HepG2 (cell line): ENCODE data around the gene AFF2. TPM values are rescaled to one million over a fixed set of nuclear protein-coding genes. Genes with fewer than 3 reads are reported as not detected.

Source experiments
- ATAC-seq: fragments of 200-7000 bp; cut with Tn5 transposase; 3 replicates; pipeline ENCODE4 v1.9.1; 2020; ENCODE audit warnings: mild to moderate bottlenecking, moderate library complexity
- BruUV-seq: library from RNA; stranded (reverse); fragments of 400-500 nt; replicated peaks from 2 replicates; lab custom pipeline; 2021; lab: Mats Ljungman, UMichigan
- CTCF ChIA-PET: fragments of 300-600 bp; formaldehyde crosslinking; extraction: SDS; loops from one replicate; lab custom pipeline; 2021; ENCODE audit warnings: low total read pairs, inconsistent platforms, low intra/inter-chr PET ratio; lab: Yijun Ruan, JAX
- POLR2A ChIA-PET: fragments of 350-600 bp; sonication (Branson Sonifier 250); formaldehyde crosslinking; loops from one replicate; lab custom pipeline; 2020; ENCODE audit warnings: antibody characterized with exemption, inconsistent platforms; lab: Yijun Ruan, JAX
- DNase-seq: peaks from one replicate; pipeline ENCODE4 v3.0.0-alpha.2; 2015; ENCODE audit warnings: low spot score
- FAIRE-seq: peaks from 3 replicates; lab custom pipeline; 2011; peaks lifted over from hg19 to GRCh38; lab: Jason Lieb, UNC
- H2AFZ ChIP-seq: one replicate; pipeline ENCODE4 v1.6.1; 2011; ENCODE audit warnings: low read length, inconsistent platforms
- H3K27ac ChIP-seq: fragments of 300-600 bp; 3 replicates; pipeline ENCODE4 v1.8.0; 2011; ENCODE audit warnings: mixed run types, mild to moderate bottlenecking, mixed read lengths, low read length, inconsistent platforms; ENCODE audit not compliant: insufficient read depth; ENCODE audit errors: extremely low read length
- H3K27me3 ChIP-seq, 2 experiments: fragments of 200-600 bp in 1 of 2; 2 replicates in 1 of 2; 3 replicates in 1 of 2; pipeline versions ENCODE4 v1.6.0 to v1.8.0; 2011; ENCODE audit warnings: low read length in 2 of 2, mild to moderate bottlenecking in 2 of 2, moderate library complexity in 2 of 2, inconsistent platforms in 1 of 2; ENCODE audit not compliant: insufficient read depth in 2 of 2, control insufficient read depth in 1 of 2
- H3K36me3 ChIP-seq, 2 experiments: fragments of 200-600 bp in 1 of 2; replicated peaks in 1 of 2; 2 replicates in 1 of 2; 3 replicates in 1 of 2; pipeline versions ENCODE4 v1.5.1 to v1.8.0; 2011; ENCODE audit warnings: low read length in 2 of 2, inconsistent platforms in 1 of 2; ENCODE audit not compliant: insufficient read depth in 2 of 2, control insufficient read depth in 1 of 2
- H3K4me1 ChIP-seq: 2 replicates; pipeline ENCODE4 v1.5.1; 2012; ENCODE audit warnings: low read length, inconsistent platforms; ENCODE audit not compliant: insufficient read depth
- H3K4me2 ChIP-seq: 2 replicates; pipeline ENCODE4 v1.6.0; 2011; ENCODE audit warnings: low read depth, low read length, inconsistent platforms
- H3K4me3 ChIP-seq, 3 experiments: fragments of 200-600 bp in 1 of 3; sonication (generic), shearing (Covaris generic) in 1 of 3; replicated peaks in 1 of 3; 2 replicates each; pipeline ENCODE4 v1.5.1; 2011 to 2016; ENCODE audit warnings: low read length in 3 of 3, inconsistent platforms in 2 of 3, low read depth in 2 of 3, mild to moderate bottlenecking in 2 of 3, control low read depth in 1 of 3, mixed read lengths in 1 of 3; ENCODE audit not compliant: insufficient read depth in 1 of 3
- H3K79me2 ChIP-seq: one replicate; pipeline ENCODE4 v1.6.1; 2011; ENCODE audit warnings: low read length, inconsistent platforms; ENCODE audit not compliant: insufficient read depth
- H3K9ac ChIP-seq: 2 replicates; pipeline ENCODE4 v1.6.0; 2011; ENCODE audit warnings: mild to moderate bottlenecking, low read depth, low read length, inconsistent platforms; ENCODE audit not compliant: insufficient read depth
- H3K9me3 ChIP-seq: 2 replicates; pipeline ENCODE4 v1.5.1; 2012; ENCODE audit warnings: mild to moderate bottlenecking, low read length
- H4K20me1 ChIP-seq: 2 replicates; pipeline ENCODE4 v1.6.0; 2011; ENCODE audit warnings: inconsistent platforms, mild to moderate bottlenecking, low read length, moderate library complexity; ENCODE audit not compliant: insufficient read depth
- CHD4 ChIP-seq: fragments of 200-600 bp; sonication (generic); IDR thresholded peaks from 2 replicates; pipeline ENCODE4 v1.7.0; 2017; ENCODE audit warnings: mild to moderate bottlenecking, low read length, borderline replicate concordance
- HNRNPK ChIP-seq: fragments of 200-400 bp; formaldehyde crosslinking; IDR thresholded peaks from 2 replicates; pipeline ENCODE4 v1.6.1; 2018; ENCODE audit warnings: low read length, low read depth, moderate library complexity, mild to moderate bottlenecking; ENCODE audit not compliant: poor library complexity, severe bottlenecking
- IKZF1 ChIP-seq: fragments of 450-650 bp; IDR thresholded peaks from 2 replicates; pipeline ENCODE4 v1.7.1; 2016
- LCORL ChIP-seq, 2 experiments: fragments of 450-650 bp in 1 of 2; sonication (generic) in 1 of 2; formaldehyde crosslinking in 1 of 2; IDR thresholded peaks; 2 replicates each; pipeline versions ENCODE4 v1.5.0 to v1.6.1; 2017 to 2020; ENCODE audit warnings: antibody characterized with exemption in 1 of 2, missing genetic modification reagents in 1 of 2
- RBM22 ChIP-seq: fragments of 200-400 bp; formaldehyde crosslinking; optimal IDR thresholded peaks from 2 replicates; pipeline ENCODE3; 2017; ENCODE audit warnings: mild to moderate bottlenecking, low read length, moderate library complexity
- SNAI1 ChIP-seq: sonication (generic); formaldehyde crosslinking; IDR thresholded peaks from 2 replicates; pipeline ENCODE4 v1.5.0; 2020; ENCODE audit warnings: mild to moderate bottlenecking, missing genetic modification reagents, borderline replicate concordance
- SRSF9 ChIP-seq: fragments of 200-400 bp; formaldehyde crosslinking; IDR thresholded peaks from 2 replicates; pipeline ENCODE4 v1.6.1; 2018; ENCODE audit warnings: borderline replicate concordance, mild to moderate bottlenecking, low read depth, low read length; ENCODE audit not compliant: insufficient read depth, poor library complexity, severe bottlenecking
- ZNF598 ChIP-seq: sonication (generic); formaldehyde crosslinking; IDR thresholded peaks from 2 replicates; pipeline ENCODE4 v1.5.1; 2020; ENCODE audit warnings: mild to moderate bottlenecking, missing genetic modification reagents, borderline replicate concordance
- ZNF672 ChIP-seq: sonication (generic); formaldehyde crosslinking; IDR thresholded peaks from 2 replicates; pipeline ENCODE4 v1.8.1; 2022; ENCODE audit warnings: missing genetic modification reagents
- ZSCAN20 ChIP-seq: sonication (generic); formaldehyde crosslinking; IDR thresholded peaks from 2 replicates; pipeline ENCODE4 v1.4.0; 2020; ENCODE audit warnings: missing genetic modification reagents, mild to moderate bottlenecking, borderline replicate concordance
- WGBS: methylation state at CpG from one replicate; pipeline ENCODE4 v1.1.6; 2017; ENCODE audit warnings: low lambda C conversion rate; 5-methylcytosine and 5-hydroxymethylcytosine counted together
- in situ Hi-C: cut with HindIII; loops from 2 replicates; pipeline ENCODE4 v1.10.0; 2017; ENCODE audit warnings: low pct_unique_long_range_greater_than_20kb; ENCODE audit not compliant: extremely low pct_ligation_motif_present
- intact Hi-C: fragments of 100-400 bp; cut with micrococcal nuclease; formaldehyde crosslinking; loops from one replicate; pipeline ENCODE4 v1.10.0; 2022; ENCODE audit not compliant: unreplicated experiment
- polyA plus RNA-seq, 8 experiments: library from polyadenylated mRNA; depleted of rRNA in 3 of 8; stranded (reverse) in 7 of 8; unstranded in 1 of 8; fragments of >200 nt; fragmentation: Illumina TruSeq in 4 of 8; extraction: Trizol in 4 of 8; gene quantifications; 2 replicates each; pipeline versions ENCODE4 v1.2.1 to v1.2.3, GENCODE V29; 2011 to 2016; ENCODE audit warnings: low read depth in 4 of 8, missing spikeins in 1 of 8, mixed read lengths in 1 of 8; ENCODE audit not compliant: insufficient read depth in 1 of 8
- total RNA-seq, 5 experiments: library from RNA; depleted of rRNA; stranded (reverse); fragments of >200 nt; fragmentation: Illumina TruSeq; extraction: Trizol; gene quantifications; 2 replicates each; pipeline ENCODE4 v1.2.3, GENCODE V29; 2016; ENCODE audit warnings: low read depth in 1 of 5

AFF2 gene
- total and polyA plus RNA-seq, 2 of the 13 experiments (the other 11 are each of a cell fraction or from before 2014, with no cell fraction given) = not detected

DNA sequence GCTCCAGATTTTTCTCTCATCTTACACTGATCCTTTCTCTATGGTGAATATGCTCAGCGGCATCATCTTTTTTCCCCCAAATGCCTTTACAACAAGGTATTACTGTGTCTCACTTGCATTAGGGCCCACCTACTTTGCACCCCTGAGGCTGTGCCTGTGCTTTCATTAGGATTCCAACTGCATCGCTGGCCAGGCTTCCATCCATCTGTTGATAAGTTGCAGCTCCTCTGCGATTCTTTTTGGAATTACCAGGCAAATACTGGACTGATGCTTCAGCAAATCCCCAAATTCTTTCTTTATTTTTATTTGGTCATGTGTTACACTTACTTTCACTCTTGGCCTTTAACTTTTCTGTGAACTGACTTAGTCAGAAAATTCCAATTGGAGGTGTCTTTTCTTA, 77.3 kb downstream of the AFF2 start (continued):
- TF ChIP-seq CHD4 = no peak
- no peak for TF ChIP-seq IKZF1
- no peak for TF ChIP-seq SRSF9
- no peak for TF ChIP-seq LCORL (IDR thresholded peaks at IDR 0.05)
- TF ChIP-seq LCORL (CRISPR knock-in tag; IDR thresholded peaks at IDR 0.05) = no peak
- TF ChIP-seq SNAI1 (CRISPR knock-in tag) = no peak
- no peak for TF ChIP-seq ZNF672 (CRISPR knock-in tag)
- no peak for TF ChIP-seq ZSCAN20 (CRISPR knock-in tag)
- TF ChIP-seq RBM22 = no peak
- no peak for TF ChIP-seq ZNF598 (CRISPR knock-in tag)
- TF ChIP-seq, all 625 proteins: peak for 0

DNA sequence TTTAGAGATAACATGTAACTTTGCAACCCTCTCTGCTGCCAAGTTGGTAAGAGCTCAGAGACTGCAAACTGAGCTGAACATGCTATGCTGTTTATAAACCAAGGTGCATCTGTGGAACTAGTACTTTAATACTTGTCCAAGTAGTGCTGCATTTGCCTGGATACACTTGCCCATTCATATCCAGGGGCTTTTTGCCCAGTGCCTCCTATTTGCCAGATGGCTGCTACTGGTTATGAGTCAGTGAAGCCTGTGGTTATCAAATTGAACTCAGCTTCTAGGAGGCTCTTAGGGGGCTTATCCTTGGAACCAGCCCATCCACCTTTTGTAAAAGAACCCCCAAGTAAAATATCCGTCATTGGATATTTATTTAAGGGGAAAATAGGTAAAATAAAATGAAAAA, 79.6 kb downstream of the AFF2 start:
- no peak for ATAC-seq
- Histone ChIP-seq H3K4me1 (no peaks in the 10 kb centered on the region), H3K4me2 (no peak overlapping the region), H3K36me3 (no peaks in the 10 kb centered on the region), H3K9ac (no peak overlapping the region), H3K9me3 (no peaks in the 10 kb centered on the region), H4K20me1 (no peaks in the 10 kb centered on the region), H2AFZ (no peak overlapping the region), H3K27me3 (no peaks in the 10 kb centered on the region), H3K79me2 (no peaks in the 10 kb centered on the region), H3K27ac (no peak overlapping the region), H3K4me3 (no peak overlapping the region)
- no TSS peak for BruUV-seq
- DNase-seq = no peak
- intact Hi-C loops = no loop called here
- in situ Hi-C loops = no loop called here
- 0% methylated on average over 1 of the region's 1 CpG for WGBS
- ChIA-PET CTCF (no interaction called here), POLR2A (no interaction called here)
- TF ChIP-seq HNRNPK = no peak
- FAIRE-seq = no peak
